Keratinocyte (primary cell): Measurements from ENCODE around the gene ZFX.

ENCODE experiments used
- CTCF ChIP-seq, 3 experiments: IDR thresholded peaks in 1 of 3; conservative IDR thresholded peaks in 1 of 3; optimal IDR thresholded peaks in 1 of 3; 2 replicates in 2 of 3; 3 replicates in 1 of 3; pipeline versions ENCODE3 to v1.5.1; 2011; ENCODE audit warnings: low read length in 3 of 3, mild to moderate bottlenecking in 3 of 3, moderate library complexity in 2 of 3, control low read depth in 1 of 3, inconsistent platforms in 1 of 3; ENCODE audit not compliant: insufficient read depth in 2 of 3; ENCODE audit errors: extremely low read depth in 1 of 3
- EZH2 ChIP-seq: IDR thresholded peaks from one replicate; pipeline ENCODE4 v1.6.1; 2012; ENCODE audit warnings: inconsistent platforms, mild to moderate bottlenecking, low read length, moderate library complexity

GRCh38 chrX:24207826-24208225, 58.3 kb downstream of the ZFX start:
- TF ChIP-seq CTCF (optimal IDR thresholded peaks at IDR 0.05 in 1 of 3, IDR thresholded peaks at IDR 0.05 in 1 of 3, conservative IDR thresholded peaks at IDR 0.05 in 1 of 3; ENCODE audit: extremely low read depth in 1 of 3, insufficient read depth in 2 of 3, low read length in 3 of 3), result no peak
- no peak for TF ChIP-seq EZH2
